ENCODE data around the gene SPEF2. TPM values are rescaled to one million over a fixed set of nuclear protein-coding genes. Genes with fewer than 3 reads are reported as not detected.

Gene SPEF2
- total and polyA plus RNA-seq, 5 experiments from 2014 or later = 9.9 to 13.7 (median 10.9) TPM

DNA sequence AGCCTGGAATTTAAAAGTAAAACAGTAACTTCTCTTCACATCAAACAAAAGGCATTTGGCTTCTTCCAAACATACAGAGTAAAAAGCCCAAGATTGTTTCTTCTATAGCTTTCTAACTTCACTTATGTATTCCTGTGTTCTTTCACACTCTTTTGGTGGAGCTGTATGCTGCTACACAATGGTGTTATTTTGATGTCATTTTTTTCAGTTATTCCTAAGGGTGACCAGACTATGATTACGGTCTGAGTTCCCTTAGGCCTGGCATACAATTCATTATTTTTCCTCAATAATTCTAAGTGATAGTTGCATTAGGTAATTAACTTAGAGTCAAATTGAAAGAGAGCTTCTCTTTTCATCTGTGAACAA lies 172.8 kb downstream of the SPEF2 start:
- Mint-ChIP-seq H3K9me3 (peaks cover 0 to 3% (median 0%) of the 10 kb centered on the region in 9 donors), H3K4me3 (peak overlapping the region in 3 of 10 donors; percentile 18 to 23 (median 22)), H3K4me1 (peaks cover 39 to 85% (median 76%) of the 10 kb centered on the region in 4 donors), H3K27ac (peak overlapping the region in 5 of 10 donors; percentile 37 to 80 (median 66)), H3K36me3 (no peaks in the 10 kb centered on the region), H3K27me3 (no peaks in the 10 kb centered on the region)
- POLR2A ChIA-PET = interaction anchor here (0.7 to 17.3 kb wide), 5 partner anchors 10 to 67 kb away, joined by 3 to 431 read pairs (median 8); partner anchors contain the start of gene IL7R
- ATAC-seq (peak in 1 of 2 donors; percentile 23), DNase-seq (no peak)

- peak overlapping the region in 8 of 10 donors; percentile 3 to 92 (median 60) for H3K27ac Mint-ChIP-seq
- H3K4me1 Mint-ChIP-seq = peaks cover 43 to 79% (median 76%) of the 10 kb centered on the region in 4 donors
- no peaks in the 10 kb centered on the region for H3K27me3 Mint-ChIP-seq
These were observed 176.6 kb downstream of the SPEF2 start for GRCh38 chr5:35794328-35794619.

DNA sequence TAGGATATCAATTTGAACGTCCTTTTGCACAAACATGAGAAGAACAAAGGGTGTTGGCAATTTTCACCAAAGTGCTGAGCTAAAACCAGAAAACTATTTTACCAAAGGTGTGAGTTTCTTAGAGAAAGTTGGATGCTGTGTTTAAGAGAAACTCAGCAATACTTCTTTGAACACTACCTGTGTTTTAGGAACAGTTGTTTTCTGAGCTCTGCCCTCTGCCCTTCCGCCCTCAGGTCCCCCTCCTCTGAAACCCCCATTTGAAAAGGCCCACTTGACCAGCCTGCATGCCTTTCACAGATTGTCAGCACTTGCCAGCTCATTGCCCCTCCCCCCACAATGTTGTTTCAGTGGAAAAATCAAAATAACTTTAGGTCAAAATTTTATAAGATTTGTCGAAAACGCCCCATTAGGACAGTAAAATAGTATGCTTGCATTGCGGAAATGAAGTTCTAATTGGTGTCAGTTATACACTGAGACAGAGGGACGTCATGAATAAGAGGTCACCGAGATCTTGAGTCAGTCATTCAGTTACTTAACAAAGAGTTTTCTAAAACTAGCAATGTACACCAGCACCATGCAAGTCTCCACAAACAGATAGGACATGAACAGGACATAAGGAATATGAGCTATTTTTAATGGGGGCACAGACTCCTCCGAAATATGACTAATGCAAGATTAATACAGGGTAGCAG lies 177.2 kb downstream of the SPEF2 start:
- DNase-seq (no peak), ATAC-seq (no peak)
- no peaks in the 10 kb centered on the region for H3K36me3 Mint-ChIP-seq
- peak overlapping the region in 3 of 10 donors; percentile 9 to 20 (median 11) for H3K4me3 Mint-ChIP-seq
- H3K9me3 Mint-ChIP-seq = peaks cover 0 to 3% (median 0%) of the 10 kb centered on the region in 9 donors
- peaks cover 38 to 75% (median 71%) of the 10 kb centered on the region in 4 donors for H3K4me1 Mint-ChIP-seq
- peak overlapping the region in 9 of 10 donors; percentile 18 to 99 (median 77) for H3K27ac Mint-ChIP-seq
- POLR2A ChIA-PET = interaction anchor here (0.9 to 6.5 kb wide), 13 partner anchors 8 to 84 kb away, joined by 3 to 49 read pairs (median 7); partner anchors contain the start of gene IL7R
- H3K27me3 Mint-ChIP-seq = no peaks in the 10 kb centered on the region

More at GRCh38 chr5:35794328-35794619, 176.6 kb downstream of the SPEF2 start:
- ATAC-seq (no peak), DNase-seq (no peak)
- POLR2A ChIA-PET = interaction anchor here (0.9 to 6.5 kb wide), 14 partner anchors 9 to 85 kb away, joined by 3 to 49 read pairs (median 6); partner anchors contain the start of gene IL7R
- Mint-ChIP-seq H3K36me3 (no peaks in the 10 kb centered on the region), H3K4me3 (peak overlapping the region in 2 of 10 donors; percentile 3 to 11), H3K9me3 (peaks cover 0 to 3% (median 0%) of the 10 kb centered on the region in 9 donors)

- H3K27me3 Mint-ChIP-seq = no peaks in the 10 kb centered on the region
- H3K9me3 Mint-ChIP-seq = no peaks in the 10 kb centered on the region
- ATAC-seq (no peak), DNase-seq (no peak)
- H3K4me3 Mint-ChIP-seq = peak overlapping the region in 1 of 10 donors; percentile 5
- H3K36me3 Mint-ChIP-seq = no peaks in the 10 kb centered on the region
- peaks cover 44 to 73% (median 65%) of the 10 kb centered on the region in 4 donors for H3K4me1 Mint-ChIP-seq
- POLR2A ChIA-PET = interaction anchor here (1.1 to 6.5 kb wide), 4 partner anchors 20 to 54 kb away, joined by 3 to 49 read pairs (median 12); no protein-coding TSS in a partner anchor
- peak overlapping the region; percentile 20 to 99 (median 76) for H3K27ac Mint-ChIP-seq
These were observed 181.5 kb downstream of the SPEF2 start for GRCh38 chr5:35799181-35799580.

DNA sequence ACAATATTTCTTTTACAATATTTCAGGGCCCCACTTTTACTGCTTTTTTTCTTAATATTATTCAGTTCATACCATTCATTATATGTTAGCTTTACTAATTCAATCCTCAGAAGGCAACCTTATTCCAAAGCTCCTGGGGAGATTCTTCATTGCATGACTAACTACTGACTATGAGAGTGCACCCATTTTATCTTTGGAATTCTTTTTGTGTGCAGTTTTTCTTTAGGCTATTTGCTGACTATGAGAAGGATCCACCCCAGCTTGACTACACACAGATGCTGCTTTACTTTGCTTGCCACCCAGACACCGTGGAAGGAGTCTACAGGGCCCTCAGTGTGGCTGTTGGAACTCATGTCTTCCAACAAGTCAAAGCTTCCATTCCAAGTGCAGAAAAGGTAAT lies 182.1 kb downstream of the SPEF2 start:
- ATAC-seq = no peak
- H3K4me1 Mint-ChIP-seq = peaks cover 48 to 73% (median 65%) of the 10 kb centered on the region in 4 donors
- H3K27ac Mint-ChIP-seq = peak overlapping the region in 6 of 10 donors; percentile 20 to 99 (median 88)
- no peaks in the 10 kb centered on the region for H3K9me3 Mint-ChIP-seq
- no peaks in the 10 kb centered on the region for H3K36me3 Mint-ChIP-seq
- no peak overlapping the region for H3K4me3 Mint-ChIP-seq
- POLR2A ChIA-PET = interaction anchor here (1.1 to 6.5 kb wide), 3 partner anchors 20 to 22 kb away, joined by 3 to 49 read pairs (median 7); no protein-coding TSS in a partner anchor
- no peak for DNase-seq
- H3K27me3 Mint-ChIP-seq = no peaks in the 10 kb centered on the region

- no peaks in the 10 kb centered on the region for H3K27me3 Mint-ChIP-seq
- H3K4me3 Mint-ChIP-seq = peak overlapping the region in 8 of 10 donors; percentile 12 to 77 (median 50)
- H3K27ac Mint-ChIP-seq = peak overlapping the region; percentile 73 to 94 (median 84)
- POLR2A ChIA-PET = interaction anchor here (1.0 to 4.4 kb wide), 15 partner anchors 9 to 79 kb away, joined by 3 to 24 read pairs (median 7); partner anchors contain the start of gene IL7R
- H3K9me3 Mint-ChIP-seq = no peaks in the 10 kb centered on the region
- peaks cover 0 to 2% (median 0%) of the 10 kb centered on the region in 3 donors for H3K36me3 Mint-ChIP-seq
- DNase-seq (peak in 4 of 10 donors; percentile 24 to 63 (median 38)), ATAC-seq (peak; percentile 64 to 66)
- peaks cover 38 to 66% (median 63%) of the 10 kb centered on the region in 4 donors for H3K4me1 Mint-ChIP-seq
These were observed 185.6 kb downstream of the SPEF2 start for GRCh38 chr5:35803191-35803651.

GRCh38 chr5:35804201-35804653 lies 186.6 kb downstream of the SPEF2 start:
- Mint-ChIP-seq H3K36me3 (peaks cover 0 to 2% (median 0%) of the 10 kb centered on the region in 3 donors), H3K9me3 (no peaks in the 10 kb centered on the region), H3K27me3 (no peaks in the 10 kb centered on the region), H3K4me1 (peaks cover 39 to 67% (median 64%) of the 10 kb centered on the region in 4 donors), H3K4me3 (peak overlapping the region in 8 of 10 donors; percentile 15 to 77 (median 44)), H3K27ac (peak overlapping the region; percentile 51 to 94 (median 82))
- DNase-seq = no peak
- ATAC-seq = peak; percentile 40 to 50
- POLR2A ChIA-PET = interaction anchor here (0.5 to 4.4 kb wide), 17 partner anchors 9 to 1610 kb away, joined by 3 to 24 read pairs (median 6); no protein-coding TSS in a partner anchor

DNA sequence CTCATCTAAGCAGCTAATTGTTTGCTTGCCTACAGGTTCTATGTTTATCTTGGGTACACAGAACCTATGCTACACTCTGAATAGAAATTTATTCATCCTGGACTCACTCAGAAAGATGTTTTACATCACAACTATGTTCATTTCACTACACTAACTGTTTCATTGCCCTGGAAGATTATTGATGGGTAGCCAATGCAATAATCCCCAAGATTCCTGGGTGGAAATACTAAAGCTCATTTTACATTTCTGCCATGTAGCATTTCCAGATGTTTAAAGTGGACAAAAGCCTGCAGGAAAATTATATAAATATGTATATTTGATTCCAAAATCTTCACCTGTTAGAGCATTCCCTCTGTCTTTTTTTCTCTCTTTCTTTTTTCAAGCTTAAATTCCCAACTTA lies 187.2 kb downstream of the SPEF2 start:
- Mint-ChIP-seq H3K36me3 (peaks cover 0 to 2% (median 0%) of the 10 kb centered on the region in 3 donors), H3K9me3 (no peaks in the 10 kb centered on the region), H3K27ac (peak overlapping the region in 7 of 10 donors; percentile 61 to 91 (median 81)), H3K4me1 (peaks cover 42 to 71% (median 68%) of the 10 kb centered on the region in 4 donors), H3K4me3 (peak overlapping the region in 3 of 10 donors; percentile 28 to 55 (median 52)), H3K27me3 (no peaks in the 10 kb centered on the region)
- POLR2A ChIA-PET = interaction anchor here (0.6 to 4.4 kb wide), 12 partner anchors 10 to 71 kb away, joined by 3 to 24 read pairs (median 6); no protein-coding TSS in a partner anchor
- ATAC-seq (no peak), DNase-seq (no peak)

GRCh38 chr5:35810601-35811000 lies 192.9 kb downstream of the SPEF2 start:
- peak overlapping the region; percentile 94 to 98 (median 98) for H3K27ac Mint-ChIP-seq
- H3K27me3 Mint-ChIP-seq = no peaks in the 10 kb centered on the region
- peak; percentile 52 to 64 for ATAC-seq
- H3K36me3 Mint-ChIP-seq = peaks cover 0 to 2% (median 0%) of the 10 kb centered on the region in 3 donors
- DNase-seq = peak in 2 of 10 donors; percentile 30 to 49
- peak overlapping the region in 9 of 10 donors; percentile 57 to 76 (median 73) for H3K4me3 Mint-ChIP-seq
- peaks cover 19 to 70% (median 49%) of the 10 kb centered on the region in 4 donors for H3K4me1 Mint-ChIP-seq
- no peaks in the 10 kb centered on the region for H3K9me3 Mint-ChIP-seq
- POLR2A ChIA-PET = interaction anchor here (0.9 to 6.1 kb wide), 6 partner anchors 11 to 70 kb away, joined by 3 to 100 read pairs (median 10); partner anchors contain the start of gene IL7R

DNA sequence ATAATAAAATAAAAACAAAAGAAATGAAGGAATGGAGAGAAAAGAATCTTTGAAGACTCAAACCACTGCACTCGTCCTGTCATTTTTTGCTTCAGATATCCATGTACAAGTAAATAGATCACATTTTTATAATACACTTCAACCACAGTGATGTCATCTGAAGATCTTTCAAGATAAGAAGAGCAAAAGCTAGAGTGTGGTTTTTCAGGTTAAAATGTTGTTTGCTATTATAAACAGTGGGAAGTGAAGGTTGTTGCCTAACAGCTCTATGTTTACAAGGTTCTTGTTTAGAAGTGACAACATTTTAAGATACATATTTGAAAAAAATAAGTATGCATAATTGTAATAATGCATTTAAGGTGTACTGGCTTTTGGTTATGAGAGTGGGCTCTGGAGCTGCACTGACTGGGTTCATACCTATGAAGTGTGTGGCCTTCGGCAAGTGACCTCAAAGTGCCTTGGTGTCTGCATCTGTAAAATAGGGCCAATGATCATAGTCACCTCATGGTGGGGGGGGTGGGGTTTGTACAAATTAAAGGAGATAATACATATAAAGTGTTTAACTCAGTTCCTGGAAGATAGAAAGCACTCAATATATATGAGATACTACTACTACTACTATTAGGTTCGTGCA lies 193.6 kb downstream of the SPEF2 start:
- peaks cover 0 to 2% (median 0%) of the 10 kb centered on the region in 3 donors for H3K36me3 Mint-ChIP-seq
- peaks cover 19 to 68% (median 48%) of the 10 kb centered on the region in 4 donors for H3K4me1 Mint-ChIP-seq
- DNase-seq (peak in 5 of 10 donors; percentile 31 to 87 (median 77)), ATAC-seq (peak; percentile 75 to 84)
- no peaks in the 10 kb centered on the region for H3K27me3 Mint-ChIP-seq
- H3K27ac Mint-ChIP-seq = peak overlapping the region; percentile 88 to 99 (median 96)
- H3K4me3 Mint-ChIP-seq = peak overlapping the region in 9 of 10 donors; percentile 41 to 87 (median 72)
- POLR2A ChIA-PET = interaction anchor here (0.7 to 6.1 kb wide), 10 partner anchors 10 to 71 kb away, joined by 3 to 100 read pairs (median 4); partner anchors contain the start of gene IL7R
- no peaks in the 10 kb centered on the region for H3K9me3 Mint-ChIP-seq

GRCh38 chr5:35813521-35813920 lies 195.9 kb downstream of the SPEF2 start:
- H3K9me3 Mint-ChIP-seq = peaks cover 0 to 1% (median 0%) of the 10 kb centered on the region in 9 donors
- DNase-seq (no peak), ATAC-seq (no peak)
- H3K36me3 Mint-ChIP-seq = no peaks in the 10 kb centered on the region
- peaks cover 14 to 50% (median 31%) of the 10 kb centered on the region in 4 donors for H3K4me1 Mint-ChIP-seq
- H3K27me3 Mint-ChIP-seq = no peaks in the 10 kb centered on the region
- H3K27ac Mint-ChIP-seq = peak overlapping the region in 7 of 10 donors; percentile 35 to 63 (median 49)
- POLR2A ChIA-PET = interaction anchor here (0.8 to 6.1 kb wide), 9 partner anchors 8 to 62 kb away, joined by 3 to 100 read pairs (median 7); partner anchors contain the start of gene IL7R
- no peak overlapping the region for H3K4me3 Mint-ChIP-seq
